Endothelial cell of umbilical vein (primary cell): ENCODE results near the gene MINPP1. TPM values are rescaled to one million over a fixed set of nuclear protein-coding genes. Genes with fewer than 3 reads are reported as not detected.

Experiments used
- BruUV-seq: library from RNA; stranded (reverse); fragments of 400-500 nt; replicated peaks from 2 replicates; lab custom pipeline; 2021; lab: Mats Ljungman, UMichigan
- CTCF ChIA-PET: fragments of 300-600, 350-600 bp; sonication (Branson Sonifier 250); formaldehyde crosslinking; loops from one replicate; lab custom pipeline; 2021; ENCODE audit warnings: antibody characterized with exemption, inconsistent platforms; lab: Charles Lee
- POLR2A ChIA-PET: fragments of 300-600, 350-600 bp; sonication (Branson Sonifier 250); formaldehyde crosslinking; loops from one replicate; lab custom pipeline; 2021; ENCODE audit warnings: antibody characterized with exemption, inconsistent platforms; lab: Charles Lee
- DNase-seq: peaks from one replicate; pipeline ENCODE4 v3.0.0-alpha.2; 2011; ENCODE audit warnings: low read depth, low spot score
- FAIRE-seq: peaks from 2 replicates; lab custom pipeline; 2011; peaks lifted over from hg19 to GRCh38; lab: Jason Lieb, UNC
- H2AFZ ChIP-seq: 2 replicates; pipeline ENCODE4 v1.6.0; 2012; ENCODE audit warnings: low read depth, low read length, control low read depth, inconsistent platforms
- H3K27ac ChIP-seq: 2 replicates; pipeline ENCODE4 v1.5.1; 2011; ENCODE audit warnings: low read depth, mild to moderate bottlenecking, control low read depth, low read length, moderate library complexity; ENCODE audit not compliant: insufficient read depth
- H3K27me3 ChIP-seq, 2 experiments: 2 replicates each; pipeline versions ENCODE4 v1.6.0 to v1.6.1; 2011; ENCODE audit warnings: low read length in 2 of 2, mixed read lengths in 1 of 2; ENCODE audit not compliant: control insufficient read depth in 2 of 2, insufficient read depth in 2 of 2
- H3K36me3 ChIP-seq, 2 experiments: 2 replicates in 1 of 2; 3 replicates in 1 of 2; pipeline ENCODE4 v1.5.1; 2011; ENCODE audit warnings: low read length in 2 of 2, mild to moderate bottlenecking in 1 of 2, moderate library complexity in 1 of 2; ENCODE audit not compliant: control insufficient read depth in 2 of 2, insufficient read depth in 2 of 2; ENCODE audit errors: extremely low read depth in 1 of 2
- H3K4me1 ChIP-seq: 3 replicates; pipeline ENCODE4 v1.5.1; 2011; ENCODE audit warnings: mild to moderate bottlenecking, low read length; ENCODE audit not compliant: control insufficient read depth, insufficient read depth; ENCODE audit errors: extremely low read depth
- H3K4me2 ChIP-seq: 2 replicates; pipeline ENCODE4 v1.6.1; 2011; ENCODE audit warnings: low read length, control low read depth, mixed read lengths; ENCODE audit not compliant: insufficient read depth
- H3K4me3 ChIP-seq, 3 experiments: fragments of 200-600 bp in 1 of 3; sonication (generic), shearing (Covaris generic) in 1 of 3; replicated peaks in 1 of 3; 2 replicates each; pipeline ENCODE4 v1.5.1; 2011 to 2016; ENCODE audit warnings: control low read depth in 3 of 3, low read length in 3 of 3, mild to moderate bottlenecking in 2 of 3, inconsistent platforms in 1 of 3, low read depth in 1 of 3, moderate library complexity in 1 of 3; ENCODE audit not compliant: insufficient read depth in 1 of 3
- H3K79me2 ChIP-seq: 2 replicates; pipeline ENCODE4 v1.6.0; 2012; ENCODE audit warnings: low read length, inconsistent platforms; ENCODE audit not compliant: control insufficient read depth, insufficient read depth
- H3K9ac ChIP-seq: replicated peaks from 2 replicates; pipeline ENCODE3; 2011; ENCODE audit warnings: low read length, control low read depth; ENCODE audit not compliant: insufficient read depth; ENCODE audit errors: extremely low read depth
- H3K9me1 ChIP-seq: replicated peaks from 3 replicates; pipeline ENCODE4 v1.6.0; 2011; ENCODE audit warnings: mild to moderate bottlenecking, low read length; ENCODE audit not compliant: control insufficient read depth, insufficient read depth; ENCODE audit errors: extremely low read depth
- H3K9me3 ChIP-seq: replicated peaks from 2 replicates; pipeline ENCODE4 v1.5.1; 2012; ENCODE audit warnings: low read length, inconsistent platforms; ENCODE audit not compliant: control insufficient read depth, insufficient read depth
- H4K20me1 ChIP-seq: replicated peaks from 2 replicates; pipeline ENCODE3; 2011; ENCODE audit warnings: mild to moderate bottlenecking, low read length; ENCODE audit not compliant: control insufficient read depth, insufficient read depth; ENCODE audit errors: extremely low read depth
- EZH2 ChIP-seq: IDR thresholded peaks from 2 replicates; pipeline ENCODE4 v1.6.1; 2012; ENCODE audit warnings: borderline replicate concordance, low read depth, mild to moderate bottlenecking, moderate library complexity, low read length, inconsistent platforms; ENCODE audit not compliant: severe bottlenecking
- FOS ChIP-seq: IDR thresholded peaks from 2 replicates; pipeline ENCODE4 v1.6.1; 2011; ENCODE audit warnings: mild to moderate bottlenecking, low read length, moderate library complexity, borderline replicate concordance; ENCODE audit not compliant: insufficient read depth
- GATA2 ChIP-seq: IDR thresholded peaks from 2 replicates; pipeline ENCODE4 v1.7.0; 2011; ENCODE audit warnings: low read depth, mild to moderate bottlenecking, moderate library complexity, mixed read lengths, low read length; ENCODE audit not compliant: insufficient read length, insufficient read depth
- JUN ChIP-seq: IDR thresholded peaks from 2 replicates; pipeline ENCODE4 v1.6.1; 2011; ENCODE audit warnings: borderline replicate concordance, low read depth; ENCODE audit not compliant: insufficient read length, insufficient read depth
- MAX ChIP-seq: IDR thresholded peaks from 2 replicates; pipeline ENCODE4 v1.6.1; 2011; ENCODE audit not compliant: insufficient read depth, insufficient read length
- MYC ChIP-seq: IDR thresholded peaks from one replicate; pipeline ENCODE4 v1.6.1; 2011; ENCODE audit warnings: mild to moderate bottlenecking, low read depth, low read length
- POLR2A ChIP-seq: IDR thresholded peaks from 2 replicates; pipeline ENCODE4 v1.6.1; 2012; ENCODE audit warnings: low read depth, mild to moderate bottlenecking, control low read depth, low read length
- POLR2AphosphoS5 ChIP-seq: IDR thresholded peaks from 2 replicates; pipeline ENCODE4 v1.6.1; 2012; ENCODE audit warnings: low read depth, mild to moderate bottlenecking, control low read depth, low read length, moderate library complexity; ENCODE audit not compliant: insufficient read depth
- dilution Hi-C: fragments of 300-500 bp; cut with MboI; formaldehyde crosslinking; loops from one replicate; pipeline ENCODE4 v1.15.0; 2019; ENCODE audit warnings: low sequenced_read_pairs; ENCODE audit not compliant: extremely low pct_ligation_motif_present
- intact Hi-C: fragments of 100-400 bp; cut with micrococcal nuclease; formaldehyde crosslinking; loops from one replicate; pipeline ENCODE4 v1.10.0; 2022
- polyA plus RNA-seq, 4 experiments: library from polyadenylated mRNA; depleted of rRNA in 3 of 4; stranded (reverse) in 3 of 4; unstranded in 1 of 4; fragments of >200 nt; gene quantifications; 2 replicates each; pipeline versions ENCODE4 v1.2.1 to v1.2.3, GENCODE V29; 2011 to 2012; ENCODE audit warnings: missing spikeins in 1 of 4
- total RNA-seq: library from RNA; stranded (reverse); gene quantifications from 2 replicates; pipeline ENCODE4 v1.2.3, GENCODE V29; 2021
- TF ChIP-seq, protein P1 (sequence below), 2 donors: IDR thresholded peaks; 1 replicate in 1 of 2; 2 replicates in 1 of 2; pipeline ENCODE4 v1.5.1; 2011; ENCODE audit warnings: low read length in 2 of 2, mild to moderate bottlenecking in 2 of 2, moderate library complexity in 2 of 2, control low read depth in 1 of 2, inconsistent platforms in 1 of 2, low read depth in 1 of 2; ENCODE audit not compliant: insufficient read depth in 1 of 2; ENCODE audit errors: extremely low read depth in 1 of 2

The MINPP1 gene
- total and polyA plus RNA-seq, 2 donors (not counting 3 experiments of a cell fraction or from before 2014, with no cell fraction given) = 11.7 to 23.8 TPM

GRCh38 chr10:87532696-87533095 lies 28.0 kb downstream of the MINPP1 start:
- no peak for DNase-seq

More at GRCh38 chr10:87532696-87533095, 28.0 kb downstream of the MINPP1 start:
- Histone ChIP-seq H3K79me2 (no peaks in the 10 kb centered on the region), H3K27me3 (no peaks in the 10 kb centered on the region), H3K36me3 (no peaks in the 10 kb centered on the region), H3K4me1 (peaks cover 17% of the 10 kb centered on the region), H2AFZ (no peak overlapping the region), H3K27ac (peak overlapping the region; percentile 59), H3K9me3 (no peaks in the 10 kb centered on the region), H3K9ac (peak overlapping the region; percentile 8), H4K20me1 (no peaks in the 10 kb centered on the region), H3K9me1 (no peaks in the 10 kb centered on the region), H3K4me3 (peak overlapping the region in 1 of 3 experiments; percentile 11), H3K4me2 (peak overlapping the region; percentile 76)
- BruUV-seq = no TSS peak
- TF ChIP-seq POLR2AphosphoS5 (no peak), FOS (no peak), MYC (no peak), MAX (no peak), EZH2 (no peak), POLR2A (no peak), GATA2 (no peak), JUN (no peak)
- TF ChIP-seq, protein P1, sequence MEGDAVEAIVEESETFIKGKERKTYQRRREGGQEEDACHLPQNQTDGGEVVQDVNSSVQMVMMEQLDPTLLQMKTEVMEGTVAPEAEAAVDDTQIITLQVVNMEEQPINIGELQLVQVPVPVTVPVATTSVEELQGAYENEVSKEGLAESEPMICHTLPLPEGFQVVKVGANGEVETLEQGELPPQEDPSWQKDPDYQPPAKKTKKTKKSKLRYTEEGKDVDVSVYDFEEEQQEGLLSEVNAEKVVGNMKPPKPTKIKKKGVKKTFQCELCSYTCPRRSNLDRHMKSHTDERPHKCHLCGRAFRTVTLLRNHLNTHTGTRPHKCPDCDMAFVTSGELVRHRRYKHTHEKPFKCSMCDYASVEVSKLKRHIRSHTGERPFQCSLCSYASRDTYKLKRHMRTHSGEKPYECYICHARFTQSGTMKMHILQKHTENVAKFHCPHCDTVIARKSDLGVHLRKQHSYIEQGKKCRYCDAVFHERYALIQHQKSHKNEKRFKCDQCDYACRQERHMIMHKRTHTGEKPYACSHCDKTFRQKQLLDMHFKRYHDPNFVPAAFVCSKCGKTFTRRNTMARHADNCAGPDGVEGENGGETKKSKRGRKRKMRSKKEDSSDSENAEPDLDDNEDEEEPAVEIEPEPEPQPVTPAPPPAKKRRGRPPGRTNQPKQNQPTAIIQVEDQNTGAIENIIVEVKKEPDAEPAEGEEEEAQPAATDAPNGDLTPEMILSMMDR (IDR thresholded peaks at IDR 0.05; ENCODE audit: extremely low read depth in 1 of 2, insufficient read depth in 1 of 2, low read depth in 1 of 2, low read length in 2 of 2) = no peak
- POLR2A ChIA-PET = no interaction called here
- intact Hi-C loops = loop anchor here (1.0 to 10.0 kb wide), 8 partner anchors 105 to 1020 kb away; partner anchors contain the start of genes ATAD1, KLLN and PTEN
- FAIRE-seq = no peak
- dilution Hi-C loops = no loop called here
- CTCF ChIA-PET = interaction anchor here (0.7 to 3.1 kb wide), 17 partner anchors 9 to 857 kb away, joined by 3 to 18 read pairs (median 6); no protein-coding TSS in a partner anchor
